Naive thymus-derived CD8-positive, alpha-beta T cell (primary cell): Measurements from ENCODE around the gene CATSPERB. TPM values are rescaled to one million over a fixed set of nuclear protein-coding genes. Genes with fewer than 3 reads are reported as not detected.

ENCODE experiments used
- ATAC-seq, 2 donors: fragments of 150-1000 bp; cut with Tn5 transposase in 1 of 2; sonication (Bioruptor Pico), chemical (Tn5 transposase) in 1 of 2; 1 replicate in 1 of 2; 2 replicates in 1 of 2; pipeline ENCODE4 v1.10.0; 2021; ENCODE audit warnings: mild to moderate bottlenecking in 2 of 2, moderate library complexity in 2 of 2
- POLR2A ChIA-PET: fragments of 350-600 bp; sonication (Branson Sonifier 250); formaldehyde crosslinking; loops from one replicate; lab custom pipeline; 2021; ENCODE audit warnings: antibody characterized with exemption; lab: Charles Lee
- DNase-seq, 10 donors: peaks; one replicate each; pipeline versions ENCODE4 v3.0.0 to v3.0.0-alpha.2; 2020 to 2022
- H3K27ac Mint-ChIP-seq, 10 donors: one replicate each; pipeline ENCODE4 v1.8.0; 2020 to 2022; ENCODE audit warnings: mild to moderate bottlenecking in 10 of 10, mixed read lengths in 10 of 10, moderate library complexity in 4 of 10, inconsistent platforms in 1 of 10
- H3K27me3 Mint-ChIP-seq, 5 donors: one replicate each; pipeline ENCODE4 v1.8.0; 2021 to 2022; ENCODE audit warnings: mixed read lengths in 5 of 5
- H3K36me3 Mint-ChIP-seq, 3 donors: one replicate each; pipeline ENCODE4 v1.8.0; 2020 to 2022; ENCODE audit warnings: mixed read lengths in 3 of 3, mild to moderate bottlenecking in 2 of 3, inconsistent platforms in 1 of 3
- H3K4me1 Mint-ChIP-seq, 4 donors: one replicate each; pipeline ENCODE4 v1.8.0; 2021 to 2022; ENCODE audit warnings: mixed read lengths in 4 of 4
- H3K4me3 Mint-ChIP-seq, 10 donors: one replicate each; pipeline ENCODE4 v1.8.0; 2020 to 2022; ENCODE audit warnings: mild to moderate bottlenecking in 10 of 10, mixed read lengths in 10 of 10, moderate library complexity in 6 of 10, inconsistent platforms in 1 of 10
- H3K9me3 Mint-ChIP-seq, 9 donors: one replicate each; pipeline ENCODE4 v1.8.0; 2020 to 2022; ENCODE audit warnings: mixed read lengths in 9 of 9, mild to moderate bottlenecking in 3 of 9, inconsistent platforms in 1 of 9, moderate library complexity in 1 of 9
- polyA plus RNA-seq, 3 donors: library from polyadenylated mRNA; unstranded; fragments of 300-500 nt; fragmentation: Illumina TruSeq; gene quantifications; one replicate each; pipeline ENCODE4 v1.2.3, GENCODE V29; 2021
- total RNA-seq, 8 experiments: library from RNA in 2 of 8; stranded (reverse) in 2 of 8; gene quantifications; one replicate each; pipeline ENCODE4 v1.2.3 and lab custom pipeline; 2021 to 2026

CATSPERB gene
- total RNA-seq (1 to 10 TPM; 4.6 to 6.3 TPM), polyA plus RNA-seq (under 1 TPM in 2 of 3 donors, not detected in 1; 0.09 to 0.49 TPM), total RNA-seq (lab: John Stamatoyannopoulos, UW) (0.52 to 7.9 (median 3.6) reads per million in 6 experiments)

- peaks cover 0 to 2% (median 0%) of the 10 kb centered on the region in 9 donors for H3K9me3 Mint-ChIP-seq
- ATAC-seq (no peak), DNase-seq (no peak)
- H3K4me1 Mint-ChIP-seq, result peaks cover 0 to 2% (median under 1%) of the 10 kb centered on the region in 4 donors
- H3K36me3 Mint-ChIP-seq, result peaks cover 0 to 11% (median 5%) of the 10 kb centered on the region in 3 donors
- no peak within 1 kb of the TSS for H3K27ac Mint-ChIP-seq
- peaks cover 0 to 11% (median 8%) of the 10 kb centered on the region in 5 donors for H3K27me3 Mint-ChIP-seq
- POLR2A ChIA-PET, result interaction anchor here (0.6 kb wide), 1 partner anchor 139 kb away, joined by 3 read pairs; no protein-coding TSS in a partner anchor
- no peak within 1 kb of the TSS for H3K4me3 Mint-ChIP-seq
These were observed at the start of gene CATSPERB for GRCh38 chr14:91731986-91732385. CATSPERB (minus strand) TSS chr14:91732086; CDS start chr14:91729479, 2,607 bp downstream.

DNA sequence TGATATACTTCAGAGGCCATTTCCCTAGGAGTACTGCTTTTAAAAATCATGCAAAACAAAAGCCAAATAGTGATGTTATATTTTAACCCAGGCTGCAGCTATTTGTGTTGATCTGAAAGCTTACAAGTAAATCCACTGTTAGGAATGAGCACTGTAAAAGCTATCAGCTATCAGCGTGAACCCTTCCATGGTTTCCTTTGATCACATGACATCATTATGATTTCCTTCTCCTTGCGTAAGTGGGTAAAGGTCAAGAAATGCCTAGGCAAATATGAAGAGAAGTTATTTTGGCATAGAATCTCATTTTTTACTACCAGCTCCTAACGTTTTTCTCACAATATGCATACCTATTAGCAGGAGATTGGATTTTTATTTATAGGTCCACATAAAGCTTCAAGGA lies 48.6 kb upstream of the CATSPERB start:
- POLR2A ChIA-PET, result no interaction called here
- peak overlapping the region in 1 of 10 donors; percentile 27 for H3K27ac Mint-ChIP-seq
- H3K27me3 Mint-ChIP-seq, result no peaks in the 10 kb centered on the region
- DNase-seq, result no peak
- H3K36me3 Mint-ChIP-seq, result peaks cover 5 to 67% (median 28%) of the 10 kb centered on the region in 3 donors
- no peak overlapping the region for H3K4me3 Mint-ChIP-seq
- ATAC-seq, result no peak
- H3K4me1 Mint-ChIP-seq, result peaks cover 1 to 6% (median 4%) of the 10 kb centered on the region in 4 donors
- H3K9me3 Mint-ChIP-seq, result no peaks in the 10 kb centered on the region

- DNase-seq (no peak), ATAC-seq (no peak)
- Mint-ChIP-seq H3K36me3 (peaks cover 5 to 48% (median 17%) of the 10 kb centered on the region in 3 donors), H3K27ac (peak overlapping the region in 5 of 10 donors; percentile 13 to 91 (median 53)), H3K4me1 (peaks cover 13 to 25% (median 19%) of the 10 kb centered on the region in 4 donors), H3K27me3 (no peaks in the 10 kb centered on the region), H3K4me3 (no peak overlapping the region), H3K9me3 (no peaks in the 10 kb centered on the region)
- POLR2A ChIA-PET, result no interaction called here
These were observed 46.3 kb upstream of the CATSPERB start for GRCh38 chr14:91778217-91778616.

GRCh38 chr14:91774140-91775096 lies 42.5 kb upstream of the CATSPERB start:
- POLR2A ChIA-PET, result interaction anchor here (0.7 to 1.6 kb wide), 2 partner anchors 17 to 26 kb away, joined by 3 read pairs; no protein-coding TSS in a partner anchor
- DNase-seq (no peak), ATAC-seq (peak in 1 of 2 donors; percentile 17)
- Mint-ChIP-seq H3K27me3 (no peaks in the 10 kb centered on the region), H3K27ac (peak overlapping the region in 9 of 10 donors; percentile 10 to 69 (median 50)), H3K4me1 (peaks cover 15 to 25% (median 19%) of the 10 kb centered on the region in 4 donors), H3K9me3 (no peaks in the 10 kb centered on the region), H3K36me3 (peaks cover 5 to 37% (median 15%) of the 10 kb centered on the region in 3 donors), H3K4me3 (peak overlapping the region in 1 of 10 donors; percentile 6)

DNA sequence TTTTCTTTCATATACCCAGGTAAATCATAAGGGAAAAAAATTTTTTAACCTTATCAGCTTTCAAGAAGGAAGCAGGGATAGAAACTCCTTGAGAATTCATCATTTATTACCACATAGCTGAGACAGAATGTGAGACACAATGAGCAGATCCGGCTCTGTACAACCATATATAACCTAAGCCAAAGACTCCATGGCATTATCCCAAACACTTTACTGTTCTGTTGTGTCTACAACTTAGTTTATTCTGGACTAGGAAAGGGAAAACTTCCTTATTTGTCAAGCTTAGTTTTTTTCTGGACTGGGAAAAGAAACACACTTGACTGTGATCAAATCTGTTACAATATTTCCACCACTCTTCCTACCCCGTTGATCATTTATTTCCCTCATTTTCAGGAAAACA lies 38.3 kb upstream of the CATSPERB start:
- H3K27me3 Mint-ChIP-seq, result no peaks in the 10 kb centered on the region
- peaks cover 8 to 16% (median 15%) of the 10 kb centered on the region in 4 donors for H3K4me1 Mint-ChIP-seq
- ATAC-seq, result no peak
- peaks cover 0 to 2% (median 0%) of the 10 kb centered on the region in 9 donors for H3K9me3 Mint-ChIP-seq
- no peak for DNase-seq
- POLR2A ChIA-PET, result no interaction called here
- no peak overlapping the region for H3K4me3 Mint-ChIP-seq
- peak overlapping the region in 1 of 10 donors; percentile 74 for H3K27ac Mint-ChIP-seq
- H3K36me3 Mint-ChIP-seq, result peaks cover 0 to 21% (median 15%) of the 10 kb centered on the region in 3 donors

DNA sequence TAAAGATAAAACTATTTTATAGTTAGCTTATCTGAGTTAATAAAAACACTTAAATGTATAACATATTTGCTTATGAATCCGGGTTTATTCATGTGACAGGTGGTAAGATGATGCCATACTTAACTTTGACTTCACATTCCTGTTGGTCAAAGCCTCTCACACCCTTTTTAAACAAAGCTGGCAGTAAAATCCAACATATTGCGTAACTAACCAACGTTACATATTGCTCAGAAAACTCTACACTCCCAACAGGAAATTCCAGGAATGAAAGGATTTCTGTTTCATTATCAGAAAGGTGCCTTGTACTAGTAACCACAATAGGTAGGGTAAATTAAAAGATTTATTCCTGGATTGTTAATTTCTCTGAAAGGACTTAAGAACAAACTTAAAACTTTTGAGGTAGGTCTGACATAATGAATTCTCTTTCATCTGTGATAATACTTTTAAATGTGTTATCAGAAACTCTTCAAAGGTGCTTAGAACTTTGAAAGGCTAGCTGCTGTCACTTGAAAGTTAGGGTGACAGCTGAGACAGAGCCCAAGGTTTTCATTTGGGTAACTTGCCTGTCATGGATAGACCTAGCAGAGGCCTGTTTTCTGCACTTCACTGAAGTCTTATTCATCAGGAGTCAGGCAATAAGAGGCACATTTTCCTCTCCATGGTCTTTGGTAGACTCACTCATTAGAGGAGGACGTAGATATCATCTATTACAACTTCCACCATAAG lies 23.8 kb upstream of the CATSPERB start:
- Mint-ChIP-seq H3K27ac (peak overlapping the region in 1 of 10 donors; percentile 10), H3K36me3 (peaks cover 12 to 24% (median 17%) of the 10 kb centered on the region in 3 donors), H3K4me3 (no peak overlapping the region), H3K9me3 (peaks cover 0 to 20% (median 7%) of the 10 kb centered on the region in 9 donors), H3K27me3 (no peaks in the 10 kb centered on the region), H3K4me1 (peaks cover 0 to 7% (median 0%) of the 10 kb centered on the region in 4 donors)
- DNase-seq (no peak), ATAC-seq (no peak)
- POLR2A ChIA-PET, result no interaction called here

- Mint-ChIP-seq H3K27me3 (no peaks in the 10 kb centered on the region), H3K27ac (no peak overlapping the region), H3K4me1 (peaks cover 0 to 7% (median 0%) of the 10 kb centered on the region in 4 donors), H3K9me3 (peaks cover 0 to 11% (median 4%) of the 10 kb centered on the region in 9 donors), H3K4me3 (no peak overlapping the region), H3K36me3 (peaks cover 7 to 15% (median 9%) of the 10 kb centered on the region in 3 donors)
- POLR2A ChIA-PET, result no interaction called here
- no peak for ATAC-seq
- no peak for DNase-seq
These were observed 22.9 kb upstream of the CATSPERB start for GRCh38 chr14:91754819-91755218.

GRCh38 chr14:91754185-91754584 lies 22.3 kb upstream of the CATSPERB start:
- POLR2A ChIA-PET, result no interaction called here
- Mint-ChIP-seq H3K36me3 (peaks cover 2 to 8% (median 4%) of the 10 kb centered on the region in 3 donors), H3K27ac (peak overlapping the region in 1 of 10 donors; percentile 4), H3K4me1 (peaks cover 0 to 7% (median 0%) of the 10 kb centered on the region in 4 donors), H3K27me3 (no peaks in the 10 kb centered on the region), H3K4me3 (no peak overlapping the region), H3K9me3 (peaks cover 0 to 5% (median 3%) of the 10 kb centered on the region in 9 donors)
- DNase-seq, result no peak
- ATAC-seq, result no peak

DNA sequence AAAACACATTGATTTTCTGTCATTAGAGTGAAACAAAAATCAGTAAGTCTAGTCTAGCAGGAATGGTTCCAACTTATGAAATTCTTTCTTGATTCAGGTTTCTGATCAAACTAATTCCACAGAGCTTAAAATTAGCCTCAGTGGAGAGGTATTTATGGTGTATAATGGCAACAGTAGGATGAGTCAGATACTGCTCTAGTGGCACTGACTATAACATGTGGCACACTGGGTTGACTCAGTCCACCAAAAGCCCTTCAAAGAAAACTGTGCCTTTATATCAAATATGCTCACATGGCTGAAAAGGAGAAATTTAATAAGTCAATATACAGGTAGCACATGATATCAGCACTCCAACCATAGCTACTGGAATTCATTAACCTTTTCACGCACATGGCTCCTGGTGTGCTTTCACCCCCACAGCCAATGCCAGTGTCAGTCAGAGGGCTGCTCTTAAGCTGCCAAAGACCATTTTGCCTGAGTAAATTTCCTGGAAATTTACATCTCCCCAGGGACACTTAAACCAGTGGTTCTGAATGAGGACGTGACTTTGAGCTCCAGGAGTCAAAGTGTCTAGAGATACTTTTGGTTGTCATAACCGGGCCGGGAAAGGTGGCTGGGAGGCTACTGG lies 21.7 kb upstream of the CATSPERB start:
- Mint-ChIP-seq H3K36me3 (peaks cover 0 to 3% (median 2%) of the 10 kb centered on the region in 3 donors), H3K9me3 (no peaks in the 10 kb centered on the region), H3K27ac (peak overlapping the region in 1 of 10 donors; percentile 4), H3K4me1 (peaks cover 0 to 7% (median 0%) of the 10 kb centered on the region in 4 donors), H3K4me3 (no peak overlapping the region), H3K27me3 (peaks cover 0 to 2% (median 0%) of the 10 kb centered on the region in 5 donors)
- no peak for DNase-seq
- ATAC-seq, result no peak
- POLR2A ChIA-PET, result no interaction called here

GRCh38 chr14:91752961-91753360 lies 21.1 kb upstream of the CATSPERB start:
- H3K36me3 Mint-ChIP-seq, result peaks cover 0 to 2% (median 0%) of the 10 kb centered on the region in 3 donors
- ATAC-seq (no peak), DNase-seq (no peak)
- no peaks in the 10 kb centered on the region for H3K9me3 Mint-ChIP-seq
- peaks cover 0 to 2% (median 0%) of the 10 kb centered on the region in 5 donors for H3K27me3 Mint-ChIP-seq
- POLR2A ChIA-PET, result no interaction called here
- peaks cover 0 to 7% (median 0%) of the 10 kb centered on the region in 4 donors for H3K4me1 Mint-ChIP-seq
- no peak overlapping the region for H3K27ac Mint-ChIP-seq
- H3K4me3 Mint-ChIP-seq, result no peak overlapping the region

- no peak for DNase-seq
- H3K9me3 Mint-ChIP-seq, result no peaks in the 10 kb centered on the region
- POLR2A ChIA-PET, result no interaction called here
- H3K36me3 Mint-ChIP-seq, result peaks cover 0 to 2% (median 0%) of the 10 kb centered on the region in 3 donors
- H3K27me3 Mint-ChIP-seq, result peaks cover 0 to 2% (median 0%) of the 10 kb centered on the region in 5 donors
- no peak overlapping the region for H3K4me3 Mint-ChIP-seq
- peak overlapping the region in 2 of 10 donors; percentile 23 to 46 for H3K27ac Mint-ChIP-seq
- peaks cover 0 to 7% (median 0%) of the 10 kb centered on the region in 4 donors for H3K4me1 Mint-ChIP-seq
- ATAC-seq, result no peak
These were observed 19.8 kb upstream of the CATSPERB start for GRCh38 chr14:91751719-91752118.
